ENCODE data around the gene RARB.

Gene RARB

GRCh38 chr3:25471081-25471768 lies 43.2 kb downstream of the RARB start:
- ATAC-seq = peak; percentile 20; the same call in 2 of the 3 replicates
- no peak for TF ChIP-seq TCF4 (CRISPR knock-in tag; IDR thresholded peaks at IDR 0.05; ENCODE audit: borderline replicate concordance)
- TF ChIP-seq POU6F1 (CRISPR knock-in tag; IDR thresholded peaks at IDR 0.05; ENCODE audit: borderline replicate concordance, low read depth) = no peak
- no peak for TF ChIP-seq ZC3H10 (CRISPR knock-in tag; IDR thresholded peaks at IDR 0.05)
- TF ChIP-seq ZNF565 (CRISPR knock-in tag; conservative IDR thresholded peaks at IDR 0.05; ENCODE audit: low read depth) = no peak
- no peak for TF ChIP-seq SNAI2 (CRISPR knock-in tag; IDR thresholded peaks at IDR 0.05)
- no peak for TF ChIP-seq TSHZ2 (CRISPR knock-in tag; IDR thresholded peaks at IDR 0.05)
- no peak for TF ChIP-seq GLIS3 (CRISPR knock-in tag; IDR thresholded peaks at IDR 0.05)
- TF ChIP-seq CSRNP3 (CRISPR knock-in tag; IDR thresholded peaks at IDR 0.05) = no peak
- TF ChIP-seq OSR1 (CRISPR knock-in tag; IDR thresholded peaks at IDR 0.05) = no peak
- TF ChIP-seq CSDC2 (CRISPR knock-in tag; IDR thresholded peaks at IDR 0.05) = no peak
- no peak for TF ChIP-seq ZNF70 (CRISPR knock-in tag; IDR thresholded peaks at IDR 0.05)
- no peak for TF ChIP-seq ARNTL (CRISPR knock-in tag; IDR thresholded peaks at IDR 0.05; ENCODE audit: borderline replicate concordance, low read depth)
- TF ChIP-seq PATZ1 (CRISPR knock-in tag; IDR thresholded peaks at IDR 0.05; ENCODE audit: borderline replicate concordance) = no peak
- no peak for TF ChIP-seq ZNF8 (CRISPR knock-in tag; IDR thresholded peaks at IDR 0.05)
- no peak for TF ChIP-seq TOX (CRISPR knock-in tag; IDR thresholded peaks at IDR 0.05; ENCODE audit: borderline replicate concordance)
- TF ChIP-seq ZFP3 (CRISPR knock-in tag; IDR thresholded peaks at IDR 0.05) = no peak
- TF ChIP-seq RARB (CRISPR knock-in tag; IDR thresholded peaks at IDR 0.05) = no peak
- no peak for TF ChIP-seq ESRRG (CRISPR knock-in tag; IDR thresholded peaks at IDR 0.05)

- no peak; the same call in 2 of the 3 replicates for ATAC-seq
- no peak for TF ChIP-seq ZNF8 (CRISPR knock-in tag; IDR thresholded peaks at IDR 0.05)
Measured at GRCh38 chr3:25472153-25472552, 44.1 kb downstream of the RARB start.

- TF ChIP-seq CSRNP3 (CRISPR knock-in tag; IDR thresholded peaks at IDR 0.05) = no peak
- TF ChIP-seq TCF4 (CRISPR knock-in tag; IDR thresholded peaks at IDR 0.05; ENCODE audit: borderline replicate concordance) = peak; percentile 34; the same call in 1 of the 2 replicates
- peak; percentile 45 for ATAC-seq
Measured at GRCh38 chr3:25472731-25473130, 44.7 kb downstream of the RARB start.

- TF ChIP-seq CSRNP3 (CRISPR knock-in tag; IDR thresholded peaks at IDR 0.05) (no peak), TCF4 (CRISPR knock-in tag; IDR thresholded peaks at IDR 0.05; ENCODE audit: borderline replicate concordance) (no peak), CREB5 (CRISPR knock-in tag; IDR thresholded peaks at IDR 0.05; ENCODE audit: low read depth) (no peak)
- ATAC-seq = peak; percentile 24
Measured at GRCh38 chr3:25473246-25473645, 45.2 kb downstream of the RARB start.

Measured in SK-N-SH treated with all-trans-retinoic acid at 6 μM for 48 hours (cell line).